SK-N-SH (cell line): ENCODE results near the gene HIPK2. TPM values are rescaled to one million over a fixed set of nuclear protein-coding genes. Genes with fewer than 3 reads are reported as not detected.

Source experiments
- CTCF ChIA-PET: fragments of 300-600, 350-600 bp; formaldehyde crosslinking; extraction: SDS; loops from one replicate; lab custom pipeline; 2021; lab: Yijun Ruan, JAX
- POLR2A ChIA-PET: fragments of 350-600 bp; sonication (Branson Sonifier 250); formaldehyde crosslinking; extraction: SDS; loops from one replicate; lab custom pipeline; 2020; ENCODE audit warnings: antibody characterized with exemption, inconsistent platforms; lab: Yijun Ruan, JAX
- DNase-seq: peaks from one replicate; pipeline ENCODE4 v3.0.0; 2012
- H2AFZ ChIP-seq: fragments of 200-600 bp; sonication (generic); 2 replicates; pipeline ENCODE4 v1.8.1; 2016; ENCODE audit warnings: antibody characterized with exemption, mild to moderate bottlenecking, low read depth
- H3F3A ChIP-seq: fragments of 200-600 bp; sonication (generic); replicated peaks from 2 replicates; pipeline ENCODE3; 2016; ENCODE audit warnings: antibody characterized with exemption, mild to moderate bottlenecking; ENCODE audit not compliant: insufficient read depth
- H3K27ac ChIP-seq, 2 experiments: fragments of 200-500 bp in 1 of 2; fragments of 200-600 bp in 1 of 2; sonication (Bioruptor generic) in 1 of 2; sonication (generic), shearing (Covaris generic) in 1 of 2; 2 replicates each; pipeline versions ENCODE4 v1.5.1 to v1.6.1; 2014 to 2016; ENCODE audit warnings: low read depth in 2 of 2, inconsistent platforms in 1 of 2, low read length in 1 of 2, mild to moderate bottlenecking in 1 of 2, mixed read lengths in 1 of 2
- H3K27me3 ChIP-seq: fragments of 200-600 bp; sonication (generic), shearing (Covaris generic); 2 replicates; pipeline ENCODE4 v1.6.1; 2016; ENCODE audit warnings: mixed run types; ENCODE audit not compliant: insufficient read depth
- H3K36me3 ChIP-seq, 2 experiments: fragments of 200-500 bp in 1 of 2; fragments of 200-600 bp in 1 of 2; sonication (Bioruptor generic) in 1 of 2; sonication (generic) in 1 of 2; replicated peaks in 1 of 2; 2 replicates each; pipeline versions ENCODE3 to v1.5.1; 2014 to 2016; ENCODE audit warnings: low read length in 1 of 2, mild to moderate bottlenecking in 1 of 2; ENCODE audit not compliant: insufficient read depth in 2 of 2, control insufficient read depth in 1 of 2
- H3K4me1 ChIP-seq, 2 experiments: fragments of 200-500 bp in 1 of 2; fragments of 200-600 bp in 1 of 2; sonication (Bioruptor generic) in 1 of 2; sonication (generic), shearing (Covaris generic) in 1 of 2; 2 replicates each; pipeline versions ENCODE4 v1.5.1 to v1.6.1; 2014 to 2016; ENCODE audit warnings: low read depth in 1 of 2, low read length in 1 of 2, mixed run types in 1 of 2; ENCODE audit not compliant: insufficient read depth in 2 of 2, control insufficient read depth in 1 of 2
- H3K4me2 ChIP-seq: fragments of 200-600 bp; sonication (generic), shearing (Covaris generic); 2 replicates; pipeline ENCODE4 v1.6.1; 2017; ENCODE audit warnings: mixed run types
- H3K4me3 ChIP-seq, 2 experiments: fragments of 200-500 bp in 1 of 2; fragments of 200-600 bp in 1 of 2; sonication (Bioruptor generic) in 1 of 2; sonication (generic), shearing (Covaris generic) in 1 of 2; 2 replicates each; pipeline versions ENCODE4 v1.5.1 to v1.8.1; 2014 to 2016; ENCODE audit warnings: low read depth in 2 of 2, inconsistent platforms in 1 of 2, low read length in 1 of 2, mild to moderate bottlenecking in 1 of 2, mixed read lengths in 1 of 2, moderate library complexity in 1 of 2
- H3K79me2 ChIP-seq: fragments of 200-600 bp; sonication (generic); 2 replicates; pipeline ENCODE4 v1.8.1; 2017; ENCODE audit warnings: mild to moderate bottlenecking; ENCODE audit not compliant: insufficient read depth
- H3K9ac ChIP-seq: fragments of 200-600 bp; sonication (generic); 2 replicates; pipeline ENCODE4 v1.6.1; 2017; ENCODE audit warnings: mixed run types
- H3K9me2 ChIP-seq: fragments of 200-600 bp; sonication (generic); 2 replicates; pipeline ENCODE4 v1.6.1; 2017; ENCODE audit warnings: mixed run types
- H3K9me3 ChIP-seq: fragments of 200-600 bp; sonication (generic); 2 replicates; pipeline ENCODE4 v1.6.1; 2017; ENCODE audit warnings: mixed run types, mild to moderate bottlenecking, moderate library complexity
- H4K20me1 ChIP-seq: fragments of 200-600 bp; sonication (generic); 2 replicates; pipeline ENCODE4 v1.6.1; 2017; ENCODE audit warnings: mild to moderate bottlenecking, mixed run types; ENCODE audit not compliant: insufficient read depth
- EP300 ChIP-seq, 2 experiments: IDR thresholded peaks; 2 replicates each; pipeline versions ENCODE4 v1.4.0 to v1.6.1; 2012; ENCODE audit warnings: borderline replicate concordance in 1 of 2, low read depth in 1 of 2, low read length in 1 of 2
- EZH2phosphoT487 ChIP-seq: fragments of 200-600 bp; sonication (generic); IDR thresholded peaks from 2 replicates; pipeline ENCODE4 v1.6.1; 2017; ENCODE audit warnings: low read depth, mixed run types, mild to moderate bottlenecking, antibody characterized with exemption, moderate library complexity, borderline replicate concordance
- GABPA ChIP-seq: IDR thresholded peaks from 2 replicates; pipeline ENCODE4 v1.4.0; 2012; ENCODE audit warnings: low read depth, mild to moderate bottlenecking
- JUND ChIP-seq: IDR thresholded peaks from 2 replicates; pipeline ENCODE4 v1.4.0; 2012
- MXI1 ChIP-seq: IDR thresholded peaks from 2 replicates; pipeline ENCODE4 v1.6.1; 2012; ENCODE audit warnings: mild to moderate bottlenecking, low read depth, low read length, improper control_type of control experiment
- RXRA ChIP-seq: IDR thresholded peaks from 2 replicates; pipeline ENCODE4 v1.4.0; 2012; ENCODE audit warnings: low read depth, mild to moderate bottlenecking, borderline replicate concordance
- SIN3A ChIP-seq: IDR thresholded peaks from 2 replicates; pipeline ENCODE4 v1.6.1; 2012; ENCODE audit warnings: low read depth, mild to moderate bottlenecking, low read length, moderate library complexity, borderline replicate concordance
- SMC3 ChIP-seq: IDR thresholded peaks from 2 replicates; pipeline ENCODE4 v1.6.1; 2012; ENCODE audit warnings: low read depth, low read length, improper control_type of control experiment
- WGBS: methylation state at CpG from one replicate; pipeline ENCODE4 v1.1.6; 2017; ENCODE audit warnings: low lambda C conversion rate; 5-methylcytosine and 5-hydroxymethylcytosine counted together
- polyA plus RNA-seq, 3 experiments: library from polyadenylated mRNA; depleted of rRNA; stranded (reverse); fragments of >200 nt; gene quantifications; 2 replicates each; pipeline ENCODE4 v1.2.3, GENCODE V29; 2012
- TF ChIP-seq, protein P1 (sequence below): IDR thresholded peaks from 2 replicates; pipeline ENCODE4 v1.4.0; 2012; ENCODE audit warnings: low read depth
- TF ChIP-seq, protein P2 (sequence below): fragments of 150-350 bp; IDR thresholded peaks from 2 replicates; pipeline ENCODE4 v1.6.1; 2016; ENCODE audit warnings: mild to moderate bottlenecking, low read depth, low read length
- TF ChIP-seq, protein P3 (sequence below): IDR thresholded peaks from 2 replicates; pipeline ENCODE4 v1.4.0; 2012; ENCODE audit warnings: low read depth, borderline replicate concordance

Gene HIPK2
- polyA plus RNA-seq, 1 of the 3 experiments (the other 2 are of a cell fraction) = 14.2 TPM

DNA sequence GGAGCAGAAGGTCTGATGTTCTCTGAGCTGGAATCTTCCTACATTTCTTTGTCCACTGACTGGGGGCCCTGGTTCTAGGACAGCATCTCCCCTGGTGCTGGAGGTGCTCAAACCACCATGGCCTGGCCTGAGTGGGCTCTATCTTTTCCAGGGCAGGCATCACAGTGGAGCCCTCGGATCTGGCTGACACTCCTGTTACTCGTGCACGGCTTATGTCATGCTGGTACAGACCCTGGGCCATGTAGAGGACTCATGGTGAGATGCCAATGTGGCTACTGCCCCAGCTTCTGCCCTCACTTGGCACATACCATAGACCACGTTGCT lies 96.0 kb downstream of the HIPK2 start:
- Histone ChIP-seq H2AFZ (no peak overlapping the region), H4K20me1 (peaks cover 5% of the 10 kb centered on the region; the same call in 1 of the 2 replicates), H3K36me3 (peaks cover 0 to 29% of the 10 kb centered on the region in 2 experiments), H3K4me2 (peak overlapping the region; percentile 61; the same call in 1 of the 2 replicates), H3K4me3 (no peak overlapping the region), H3K9me3 (no peaks in the 10 kb centered on the region), H3K4me1 (peaks cover 6 to 46% of the 10 kb centered on the region in 2 experiments; a peak in 3 of 4 replicates), H3K27ac (peak overlapping the region in 1 of 2 experiments; percentile 84; a peak in 2 of 4 replicates), H3K9ac (peak overlapping the region; percentile 40; the same call in 1 of the 2 replicates), H3F3A (peaks cover 38% of the 10 kb centered on the region), H3K27me3 (no peaks in the 10 kb centered on the region), H3K79me2 (peaks cover 81% of the 10 kb centered on the region), H3K9me2 (no peaks in the 10 kb centered on the region)
- TF ChIP-seq RXRA (no peak), EP300 (IDR thresholded peaks at IDR 0.05; ENCODE audit: borderline replicate concordance in 1 of 2, low read depth in 1 of 2, low read length in 1 of 2) (no peak), MXI1 (no peak), GABPA (no peak), EZH2phosphoT487 (no peak), JUND (no peak), SMC3 (no peak)
- TF ChIP-seq, protein P1, sequence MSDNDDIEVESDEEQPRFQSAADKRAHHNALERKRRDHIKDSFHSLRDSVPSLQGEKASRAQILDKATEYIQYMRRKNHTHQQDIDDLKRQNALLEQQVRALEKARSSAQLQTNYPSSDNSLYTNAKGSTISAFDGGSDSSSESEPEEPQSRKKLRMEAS = no peak
- TF ChIP-seq, protein P2, sequence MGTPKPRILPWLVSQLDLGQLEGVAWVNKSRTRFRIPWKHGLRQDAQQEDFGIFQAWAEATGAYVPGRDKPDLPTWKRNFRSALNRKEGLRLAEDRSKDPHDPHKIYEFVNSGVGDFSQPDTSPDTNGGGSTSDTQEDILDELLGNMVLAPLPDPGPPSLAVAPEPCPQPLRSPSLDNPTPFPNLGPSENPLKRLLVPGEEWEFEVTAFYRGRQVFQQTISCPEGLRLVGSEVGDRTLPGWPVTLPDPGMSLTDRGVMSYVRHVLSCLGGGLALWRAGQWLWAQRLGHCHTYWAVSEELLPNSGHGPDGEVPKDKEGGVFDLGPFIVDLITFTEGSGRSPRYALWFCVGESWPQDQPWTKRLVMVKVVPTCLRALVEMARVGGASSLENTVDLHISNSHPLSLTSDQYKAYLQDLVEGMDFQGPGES = no peak
- TF ChIP-seq, protein P3, sequence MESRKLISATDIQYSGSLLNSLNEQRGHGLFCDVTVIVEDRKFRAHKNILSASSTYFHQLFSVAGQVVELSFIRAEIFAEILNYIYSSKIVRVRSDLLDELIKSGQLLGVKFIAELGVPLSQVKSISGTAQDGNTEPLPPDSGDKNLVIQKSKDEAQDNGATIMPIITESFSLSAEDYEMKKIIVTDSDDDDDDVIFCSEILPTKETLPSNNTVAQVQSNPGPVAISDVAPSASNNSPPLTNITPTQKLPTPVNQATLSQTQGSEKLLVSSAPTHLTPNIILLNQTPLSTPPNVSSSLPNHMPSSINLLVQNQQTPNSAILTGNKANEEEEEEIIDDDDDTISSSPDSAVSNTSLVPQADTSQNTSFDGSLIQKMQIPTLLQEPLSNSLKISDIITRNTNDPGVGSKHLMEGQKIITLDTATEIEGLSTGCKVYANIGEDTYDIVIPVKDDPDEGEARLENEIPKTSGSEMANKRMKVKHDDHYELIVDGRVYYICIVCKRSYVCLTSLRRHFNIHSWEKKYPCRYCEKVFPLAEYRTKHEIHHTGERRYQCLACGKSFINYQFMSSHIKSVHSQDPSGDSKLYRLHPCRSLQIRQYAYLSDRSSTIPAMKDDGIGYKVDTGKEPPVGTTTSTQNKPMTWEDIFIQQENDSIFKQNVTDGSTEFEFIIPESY = no peak
- 81% methylated on average over 4 of the region's 4 CpGs for WGBS
- no peak for DNase-seq
- CTCF ChIA-PET = interaction anchor here (1.1 to 1.6 kb wide), 3 partner anchors 10 to 142 kb away, joined by 3 to 4 read pairs (median 3); no protein-coding TSS in a partner anchor
- POLR2A ChIA-PET = no interaction called here

DNA sequence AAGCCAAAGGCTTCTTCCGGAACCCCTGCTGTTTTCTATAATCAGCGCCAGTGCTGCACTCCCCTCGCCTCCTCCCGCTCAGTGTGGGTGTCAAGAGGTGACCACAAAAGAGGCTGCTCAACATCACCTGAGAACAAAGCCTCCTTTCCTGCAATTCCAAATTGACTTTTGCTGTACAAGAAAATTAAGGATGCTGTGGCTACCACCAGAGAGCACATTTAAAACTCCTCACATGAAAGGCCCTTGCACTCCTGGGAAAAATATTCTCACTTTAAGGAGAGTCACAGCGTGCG lies 96.4 kb downstream of the HIPK2 start:
- Histone ChIP-seq H3K36me3 (peaks cover 0 to 29% of the 10 kb centered on the region in 2 experiments), H4K20me1 (peaks cover 5% of the 10 kb centered on the region; the same call in 1 of the 2 replicates), H3K27me3 (no peaks in the 10 kb centered on the region), H3F3A (peaks cover 38% of the 10 kb centered on the region), H3K9ac (peak overlapping the region; percentile 40; the same call in 1 of the 2 replicates), H3K4me2 (peak overlapping the region; percentile 61), H3K9me2 (no peaks in the 10 kb centered on the region), H3K79me2 (peaks cover 77% of the 10 kb centered on the region), H3K27ac (peak overlapping the region in 1 of 2 experiments; percentile 84; a peak in 2 of 4 replicates), H3K9me3 (no peaks in the 10 kb centered on the region), H3K4me3 (no peak overlapping the region), H3K4me1 (peaks cover 6 to 46% of the 10 kb centered on the region in 2 experiments; a peak in 3 of 4 replicates), H2AFZ (no peak overlapping the region)
- CTCF ChIA-PET = interaction anchor here (1.1 to 1.6 kb wide), 3 partner anchors 10 to 142 kb away, joined by 3 to 4 read pairs (median 3); no protein-coding TSS in a partner anchor
- no peak for TF ChIP-seq SIN3A
- 85% methylated on average over 4 of the region's 6 CpGs for WGBS
- POLR2A ChIA-PET = no interaction called here
- DNase-seq = no peak
